ENCODE results near the gene DSC3.
"Not testable (repeated sequence)": the region's sequence is repeated elsewhere in the genome, so short reads cannot be mapped to it uniquely, and the experiment has no call there.

DSC3 gene

DNA sequence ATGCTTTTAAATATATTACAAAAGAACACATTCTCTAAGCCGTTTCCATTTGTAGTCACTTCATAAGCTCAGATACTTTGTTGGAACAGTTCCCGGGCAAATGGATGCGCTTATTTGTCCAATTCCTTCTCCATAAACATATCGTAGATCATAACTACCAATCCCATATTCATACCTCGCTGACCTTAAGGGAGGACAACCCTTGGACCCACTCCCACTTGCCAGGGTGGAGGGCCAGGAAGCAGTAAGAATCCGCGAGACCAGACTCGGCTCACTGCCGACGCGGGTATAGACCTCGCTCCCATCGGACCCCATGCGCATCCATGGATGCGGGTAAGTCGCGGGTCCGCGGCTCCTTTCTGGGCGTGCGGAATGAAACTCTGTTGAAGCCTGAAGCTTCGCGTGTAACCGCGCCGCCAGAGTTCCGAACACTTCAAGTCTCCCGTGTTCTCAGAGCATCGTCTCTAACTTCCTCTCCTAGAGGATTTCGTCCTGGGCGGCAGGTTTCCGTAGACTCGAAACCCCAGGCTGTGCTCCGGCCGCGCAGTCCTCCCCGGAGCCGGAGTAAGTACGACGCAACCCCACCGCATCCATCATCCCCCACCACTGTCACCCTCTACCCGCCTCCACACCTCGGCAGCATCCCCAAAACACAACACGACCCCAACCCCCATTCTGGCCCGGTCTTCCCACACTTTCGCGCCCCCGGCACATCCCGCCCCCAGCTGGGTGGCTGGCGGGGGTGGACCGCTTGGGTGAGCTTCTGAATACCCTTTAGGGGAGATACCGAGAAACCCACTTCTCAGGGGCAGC is 1.1 kb downstream of the DSC3 start:
- no peak for DNase-seq (ENCODE audit: low read depth, low spot score)

- no peak for DNase-seq (ENCODE audit: low read depth, low spot score)
These were observed 1.8 kb downstream of the DSC3 start for GRCh38 chr18:31040686-31041270.

GRCh38 chr18:31039426-31039825 is 3.1 kb downstream of the DSC3 start:
- no peak for DNase-seq (ENCODE audit: low read depth, low spot score)

DNA sequence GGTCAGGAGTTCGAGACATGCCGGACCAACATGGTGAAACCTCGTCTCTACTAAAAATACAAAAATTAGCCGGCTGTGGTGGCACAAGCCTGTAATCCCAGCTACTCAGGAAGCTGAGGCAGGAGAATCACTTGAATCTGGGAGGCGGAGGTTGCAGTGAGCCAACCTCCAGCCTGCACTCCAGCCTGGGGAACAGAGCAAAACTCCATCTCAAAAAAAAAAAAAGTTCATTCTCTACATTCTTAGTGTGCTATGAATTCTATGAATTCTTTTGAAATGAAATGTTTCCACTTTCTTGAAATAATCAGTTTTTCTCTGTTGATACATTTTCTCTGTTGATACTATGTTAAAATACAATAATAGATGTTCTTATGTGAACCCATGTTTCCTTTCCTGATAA is 4.9 kb downstream of the DSC3 start:
- DNase-seq (ENCODE audit: low read depth, low spot score): not testable (repeated sequence)

DNA sequence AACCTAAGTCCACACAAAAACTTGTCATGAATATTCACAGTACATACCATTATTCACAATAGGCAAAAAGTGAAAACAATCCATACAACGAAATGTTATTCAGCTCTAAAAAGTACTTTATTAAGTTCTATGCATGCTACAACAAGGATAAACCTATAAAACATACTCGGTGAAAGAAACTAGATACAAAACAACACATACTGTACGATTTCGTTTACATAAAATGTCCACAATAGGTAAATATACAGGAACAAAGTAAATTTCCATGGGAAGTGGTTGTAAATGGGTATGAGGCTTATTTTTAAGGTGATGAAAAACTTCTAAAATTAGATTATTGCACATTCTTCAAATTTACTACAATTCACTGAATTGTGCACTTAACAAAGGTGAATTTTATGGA is 8.0 kb downstream of the DSC3 start:
- no peak for DNase-seq (ENCODE audit: low read depth, low spot score)

GRCh38 chr18:31030574-31031278 is 11.8 kb downstream of the DSC3 start:
- DNase-seq (ENCODE audit: low read depth, low spot score): no peak

DNA sequence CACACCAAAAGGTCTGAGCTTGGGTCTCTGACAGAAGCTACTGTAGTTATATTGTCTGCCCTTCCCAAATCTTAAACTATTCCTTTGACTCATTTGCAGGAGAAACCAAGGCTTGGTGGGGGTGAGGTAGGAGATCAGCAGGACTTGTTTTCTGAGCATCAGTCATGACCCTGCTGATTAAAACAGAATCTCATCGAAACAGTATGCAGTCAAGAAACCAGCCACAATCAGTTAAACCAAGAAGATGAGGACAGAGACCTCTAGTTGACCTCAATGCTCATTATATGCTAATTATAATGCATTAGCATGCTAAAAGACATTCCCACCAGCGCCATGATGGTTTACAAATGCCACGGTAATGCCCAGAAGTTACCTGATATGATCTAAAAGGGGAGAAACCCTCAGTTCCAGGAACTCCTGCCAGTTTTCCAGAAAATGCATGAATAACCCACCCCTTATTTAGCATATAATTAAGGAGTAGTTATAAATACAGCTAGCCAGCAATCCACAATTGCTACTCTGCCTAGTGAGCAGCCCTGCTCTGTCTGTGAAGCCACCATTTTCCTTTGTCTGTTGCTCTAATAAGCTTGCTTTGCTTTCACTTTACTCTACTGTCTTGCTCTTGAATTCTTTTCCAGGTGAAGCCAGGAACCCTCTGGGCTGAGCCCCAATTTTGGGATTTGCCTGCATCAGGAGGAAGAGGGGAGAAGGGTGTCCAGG is 26.7 kb downstream of the DSC3 start:
- DNase-seq (ENCODE audit: low read depth, low spot score): no peak

DNA sequence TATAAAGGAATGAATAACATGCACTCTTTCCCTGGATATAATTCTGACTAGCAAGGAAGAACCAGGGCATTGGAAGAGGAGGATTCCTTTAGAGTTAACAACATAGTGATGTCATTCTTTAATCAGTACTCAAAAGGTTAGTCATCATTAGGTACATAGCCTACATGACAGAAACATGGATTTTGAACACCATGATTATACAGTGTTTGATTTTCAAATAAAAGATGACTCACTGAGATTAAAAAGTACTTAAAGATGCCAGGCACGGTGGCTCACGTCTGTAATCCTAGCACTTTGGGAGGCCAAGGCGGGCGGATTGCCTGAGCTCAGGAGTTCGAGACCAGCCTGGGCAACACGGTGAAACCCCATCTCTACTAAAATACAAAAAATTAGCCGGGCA is 31.1 kb downstream of the DSC3 start:
- not testable (repeated sequence) for DNase-seq (ENCODE audit: low read depth, low spot score)

DNA sequence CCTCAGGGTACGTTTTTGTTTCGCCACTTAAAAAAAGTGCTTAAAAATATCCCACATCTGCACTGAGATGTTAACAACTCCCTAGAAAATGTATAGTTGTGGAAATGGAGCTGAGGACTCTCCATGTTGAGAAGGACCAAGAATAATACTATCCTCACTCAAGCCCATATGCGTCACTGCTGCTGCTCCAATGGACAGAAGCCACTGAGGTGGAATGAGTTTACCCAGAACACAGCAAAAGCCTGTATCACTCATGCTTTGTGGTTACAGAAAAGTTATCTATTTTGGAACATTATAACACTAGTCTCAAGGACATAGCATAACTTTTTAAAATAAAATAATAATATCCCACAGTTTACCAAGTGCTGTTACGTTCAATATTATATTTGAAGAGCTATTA is 31.9 kb downstream of the DSC3 start:
- no peak for DNase-seq (ENCODE audit: low read depth, low spot score)

GRCh38 chr18:30999887-31000628 is 42.5 kb downstream of the DSC3 start:
- no peak for DNase-seq (ENCODE audit: low read depth, low spot score)

- DNase-seq (ENCODE audit: low read depth, low spot score): no peak
These were observed 43.4 kb downstream of the DSC3 start for GRCh38 chr18:30999186-30999585.

DNA sequence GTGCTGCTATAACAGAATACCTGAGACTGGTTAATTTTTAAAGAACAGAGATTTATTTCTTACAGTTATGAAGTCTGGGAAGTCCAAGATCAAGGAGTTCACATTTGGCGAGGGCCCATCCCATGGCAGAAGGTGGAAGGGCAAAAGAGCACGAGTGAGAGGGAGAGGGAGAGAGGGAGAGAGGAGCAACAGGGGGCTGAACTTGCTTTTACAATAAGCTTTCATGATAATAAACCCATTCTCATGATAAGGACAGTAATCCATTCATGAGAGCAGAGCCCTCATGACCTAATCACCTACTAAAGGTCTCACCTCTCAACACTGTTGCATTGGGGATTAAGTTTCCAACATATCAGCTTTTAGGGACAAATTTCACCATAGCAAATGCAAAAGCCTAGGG is 45.3 kb downstream of the DSC3 start:
- DNase-seq (ENCODE audit: low read depth, low spot score): no peak

DNA sequence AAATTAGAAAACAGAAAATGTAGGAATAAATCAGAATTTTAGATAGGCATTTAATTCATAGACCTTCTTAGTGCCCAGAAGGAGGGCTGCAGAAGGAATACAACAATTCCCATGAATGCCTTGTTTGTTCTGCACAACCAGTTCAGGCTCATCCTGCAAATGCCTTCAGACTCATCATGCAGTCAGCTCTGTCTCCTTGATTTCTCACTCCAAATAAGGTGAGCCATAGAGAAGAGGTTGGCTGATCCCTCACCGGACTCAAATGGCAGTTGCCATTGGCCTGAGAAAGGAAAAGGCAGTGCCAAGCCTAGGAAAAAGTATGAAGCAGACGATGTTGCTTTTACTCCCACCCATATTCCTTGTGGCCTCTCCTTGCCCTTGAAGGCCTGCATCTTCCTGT is 50.3 kb downstream of the DSC3 start:
- DNase-seq (ENCODE audit: low read depth, low spot score): no peak

- no peak for DNase-seq (ENCODE audit: low read depth, low spot score)
These were observed 51.1 kb downstream of the DSC3 start for GRCh38 chr18:30991397-30991796.

DNA sequence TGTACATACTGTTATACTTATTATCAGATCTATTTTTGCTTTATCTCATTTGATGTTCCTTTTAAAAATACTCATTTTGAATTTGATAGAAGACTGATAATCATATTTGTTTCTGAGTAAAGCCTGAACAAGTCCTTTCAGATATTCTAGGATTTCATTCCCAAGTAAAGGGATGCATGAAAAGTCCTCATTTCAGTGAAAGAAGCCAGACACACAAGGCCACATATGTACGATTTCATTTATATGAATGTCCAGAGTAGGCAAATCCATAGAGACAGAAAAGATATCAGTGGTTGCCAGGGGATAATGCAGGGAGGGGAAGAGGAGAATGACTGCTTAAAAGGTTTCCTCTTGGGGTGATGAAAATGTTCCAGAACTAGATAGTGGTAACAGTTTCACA is 53.4 kb downstream of the DSC3 start:
- no peak for DNase-seq (ENCODE audit: low read depth, low spot score)

- DNase-seq (ENCODE audit: low read depth, low spot score): no peak
These were observed 54.1 kb downstream of the DSC3 start for GRCh38 chr18:30988440-30988839.

- DNase-seq (ENCODE audit: low read depth, low spot score): no peak
These were observed 54.9 kb downstream of the DSC3 start for GRCh38 chr18:30987467-30988241.

DNA sequence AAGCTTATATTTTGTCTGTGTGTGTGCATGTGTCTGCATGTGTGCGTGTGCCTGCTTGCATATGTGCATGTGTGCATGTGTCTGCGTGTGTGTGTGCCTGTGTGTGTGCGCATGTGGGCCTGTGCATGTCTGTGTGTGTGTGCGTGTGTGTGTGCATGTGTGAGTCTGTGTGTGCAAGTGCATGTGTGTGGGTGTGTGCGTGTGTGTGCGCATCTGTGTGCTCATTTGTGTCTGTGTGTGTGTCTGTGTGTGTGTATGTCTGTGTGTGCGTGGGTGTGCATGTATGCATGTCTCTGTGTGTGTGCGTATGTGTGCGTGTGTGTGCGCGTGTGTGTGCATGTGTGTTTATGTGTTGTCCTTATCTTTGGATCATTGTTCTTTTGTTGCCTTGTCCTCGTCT is 56.8 kb downstream of the DSC3 start:
- no peak for DNase-seq (ENCODE audit: low read depth, low spot score)

- DNase-seq (ENCODE audit: low read depth, low spot score): no peak
These were observed 60.1 kb downstream of the DSC3 start for GRCh38 chr18:30982285-30982992.

DNA sequence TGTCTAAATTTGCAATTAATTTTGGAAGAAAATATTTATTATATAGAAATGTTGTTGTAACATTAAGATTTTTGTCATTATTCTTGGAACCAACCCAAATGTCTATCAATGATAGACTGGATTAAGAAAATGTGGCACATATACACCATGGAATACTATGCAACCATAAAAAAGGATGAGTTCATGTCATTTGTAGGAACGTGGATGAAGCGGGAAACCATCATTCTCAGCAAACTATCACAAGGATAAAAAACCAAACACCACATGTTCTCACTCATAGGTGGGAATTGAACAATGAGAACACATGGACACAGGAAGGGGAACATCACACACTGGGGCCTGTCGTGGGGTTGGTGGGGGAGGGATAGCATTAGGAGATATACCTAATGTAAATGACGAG is 64.5 kb downstream of the DSC3 start:
- DNase-seq (ENCODE audit: low read depth, low spot score): not testable (repeated sequence)
